ENCODE measurements around the gene ELN.
"Not testable (repeated sequence)": the region's sequence is repeated elsewhere in the genome, so short reads cannot be mapped to it uniquely, and the experiment has no call there.

ELN gene

GRCh38 chr7:74001150-74001494 lies 26.9 kb upstream of the ELN start:
- FAIRE-seq, result no peak

GRCh38 chr7:74002474-74003017 lies 25.4 kb upstream of the ELN start:
- no peak for FAIRE-seq

GRCh38 chr7:74003621-74004020 lies 24.4 kb upstream of the ELN start:
- FAIRE-seq, result no peak

GRCh38 chr7:74006032-74006431 lies 21.9 kb upstream of the ELN start:
- FAIRE-seq, result no peak

GRCh38 chr7:74006451-74007241 lies 21.3 kb upstream of the ELN start:
- FAIRE-seq, result no peak

GRCh38 chr7:74007242-74007567 lies 20.8 kb upstream of the ELN start:
- FAIRE-seq, result no peak

GRCh38 chr7:74008687-74009086 lies 19.3 kb upstream of the ELN start:
- FAIRE-seq, result no peak

GRCh38 chr7:74009719-74010118 lies 18.3 kb upstream of the ELN start:
- FAIRE-seq, result no peak

GRCh38 chr7:74010407-74010806 lies 17.6 kb upstream of the ELN start:
- FAIRE-seq, result no peak

GRCh38 chr7:74011421-74011820 lies 16.6 kb upstream of the ELN start:
- FAIRE-seq, result not testable (repeated sequence)

GRCh38 chr7:74012842-74013249 lies 15.1 kb upstream of the ELN start:
- FAIRE-seq, result no peak

- FAIRE-seq, result no peak
Measured at GRCh38 chr7:74013539-74014272, 14.3 kb upstream of the ELN start.

- FAIRE-seq, result no peak
Measured at GRCh38 chr7:74014931-74015330, 13.0 kb upstream of the ELN start.

- no peak for FAIRE-seq
Measured at GRCh38 chr7:74015670-74016069, 12.3 kb upstream of the ELN start.

- no peak for FAIRE-seq
Measured at GRCh38 chr7:74017125-74017524, 10.8 kb upstream of the ELN start.

- no peak for FAIRE-seq
Measured at GRCh38 chr7:74018246-74018895, 9.6 kb upstream of the ELN start.

- no peak for FAIRE-seq
Measured at GRCh38 chr7:74019149-74019548, 8.8 kb upstream of the ELN start.

GRCh38 chr7:74020390-74020789 lies 7.6 kb upstream of the ELN start:
- FAIRE-seq, result no peak

GRCh38 chr7:74021546-74022320 lies 6.2 kb upstream of the ELN start:
- no peak for FAIRE-seq

GRCh38 chr7:74022507-74022906 lies 5.5 kb upstream of the ELN start:
- no peak for FAIRE-seq

- no peak for FAIRE-seq
Measured at GRCh38 chr7:74023092-74023536, 4.9 kb upstream of the ELN start.

GRCh38 chr7:74023786-74024185 lies 4.2 kb upstream of the ELN start:
- FAIRE-seq, result no peak

- no peak for FAIRE-seq
Measured at GRCh38 chr7:74025146-74025545, 2.8 kb upstream of the ELN start.

Data from islet of Langerhans (tissue), 1 donor.